GM18520 (cell line): ENCODE data around the gene CRTC1.
A peak's percentile ranks its signal among the peaks of the same experiment; 100 is the strongest.
"Not testable (repeated sequence)": the region's sequence is repeated elsewhere in the genome, so short reads cannot be mapped to it uniquely, and the experiment has no call there.

Source experiments
- ATAC-seq: cut with Tn5 transposase; IDR thresholded peaks from one replicate; pipeline ENCODE4 v1.9.1; 2021; ENCODE audit not compliant: unreplicated experiment

The CRTC1 gene

DNA sequence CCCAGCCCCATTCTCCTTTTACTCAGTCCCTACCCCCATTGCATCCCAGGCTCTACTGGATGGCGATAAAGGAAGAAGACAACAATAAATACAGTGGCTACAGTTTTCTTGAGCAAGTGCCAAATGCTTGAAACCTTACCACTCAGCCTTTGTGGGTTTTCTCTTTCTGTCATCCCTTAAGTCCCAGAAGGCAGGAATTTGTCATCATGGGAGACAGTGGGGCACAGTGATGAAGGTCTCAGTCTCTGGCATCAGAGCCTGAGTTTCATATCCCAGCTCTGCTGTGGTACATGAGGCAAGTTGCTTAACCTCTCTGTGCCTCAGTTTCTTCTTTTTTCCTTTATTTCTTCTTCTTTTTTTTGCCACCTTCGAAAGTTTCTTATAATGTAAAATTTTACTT lies 112.8 kb downstream of the CRTC1 start:
- no peak for ATAC-seq

DNA sequence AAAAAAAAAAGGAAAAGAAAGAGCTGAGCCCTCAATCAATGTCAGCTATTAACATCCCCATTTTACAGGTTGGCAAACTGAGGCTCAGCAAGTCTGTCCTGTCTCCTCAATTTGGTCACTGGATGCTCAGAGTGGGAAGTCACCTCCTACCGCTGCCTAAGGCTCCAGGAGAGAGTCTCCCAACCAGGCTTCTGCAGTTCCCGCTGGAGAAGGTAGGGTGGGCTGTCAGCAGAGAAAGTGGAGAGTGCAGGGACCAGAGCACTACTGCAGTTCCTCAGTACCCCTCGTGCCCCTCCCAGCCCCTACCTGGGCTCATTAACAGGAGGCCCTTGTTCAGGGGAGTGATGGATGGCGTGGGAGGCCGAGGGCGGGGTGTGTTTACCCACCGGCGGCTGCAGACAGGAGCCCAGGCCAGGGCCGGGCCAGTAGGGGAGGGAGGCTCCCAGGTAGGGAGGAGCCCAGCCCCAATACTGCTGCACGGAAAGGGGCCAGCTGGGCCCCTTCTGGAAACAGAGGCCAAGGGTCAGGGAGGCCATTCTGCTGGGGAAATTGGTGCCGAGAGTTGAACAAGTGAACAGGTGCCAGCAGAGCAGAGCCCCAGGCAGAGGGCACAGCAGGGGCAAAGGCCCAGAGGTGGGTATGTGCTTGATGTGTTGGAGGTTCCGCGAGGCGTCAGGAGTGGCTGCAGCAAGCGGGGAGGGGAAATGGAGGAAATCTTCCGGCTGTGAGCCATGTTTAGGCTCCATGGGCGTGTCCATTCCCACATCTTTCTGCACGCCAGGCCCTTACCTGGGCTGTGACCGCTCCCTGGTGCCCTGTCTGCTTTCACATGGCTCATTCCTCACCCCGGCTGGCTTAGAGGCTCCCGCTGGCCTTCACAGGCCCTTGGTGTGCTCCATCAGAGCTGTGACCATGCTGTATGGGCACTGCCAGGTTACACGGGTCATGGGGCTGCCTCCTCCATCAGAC lies 115.2 kb downstream of the CRTC1 start:
- ATAC-seq, result no peak

DNA sequence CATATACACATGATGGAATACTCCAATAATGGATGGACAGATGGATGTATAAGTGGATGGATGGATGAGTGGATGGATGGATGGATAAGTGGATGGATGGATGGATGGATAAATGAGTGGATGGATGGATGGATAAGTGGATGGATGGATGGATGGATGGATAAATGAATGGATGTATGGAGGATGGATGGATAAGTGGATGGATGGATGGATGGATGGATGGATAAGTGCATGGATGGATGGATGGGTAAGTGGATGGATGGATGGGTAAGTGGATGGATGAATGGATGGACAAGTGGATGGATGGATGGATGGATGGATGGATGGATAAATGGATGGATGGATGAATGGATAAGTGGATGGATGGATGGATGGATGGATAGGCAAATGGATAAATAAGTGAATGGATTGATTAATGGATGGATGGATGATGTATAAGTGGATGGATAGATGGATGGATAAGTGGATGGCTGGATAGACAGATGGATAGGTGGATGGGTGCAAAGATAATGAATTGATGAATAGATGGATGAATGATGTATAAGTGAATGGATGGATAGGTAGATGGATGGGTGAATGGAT lies 116.0 kb downstream of the CRTC1 start:
- no peak for ATAC-seq

DNA sequence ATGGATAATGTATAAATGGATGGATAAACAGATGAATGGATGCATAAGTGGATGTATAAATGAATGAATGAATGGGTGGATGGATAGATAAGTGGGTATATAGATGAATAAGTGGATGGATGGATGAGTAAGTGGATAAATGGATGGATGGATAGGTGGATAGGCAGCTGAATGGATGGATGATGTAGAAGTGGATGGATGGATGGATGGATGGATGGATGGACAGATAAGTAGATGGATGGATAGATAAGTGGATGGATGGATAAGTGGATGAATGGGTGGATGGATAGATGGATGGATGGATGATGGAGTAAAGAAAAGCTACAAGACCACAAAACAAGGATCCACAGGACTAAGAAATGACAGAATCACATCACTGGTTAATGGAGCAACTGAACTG lies 116.6 kb downstream of the CRTC1 start:
- no peak for ATAC-seq

DNA sequence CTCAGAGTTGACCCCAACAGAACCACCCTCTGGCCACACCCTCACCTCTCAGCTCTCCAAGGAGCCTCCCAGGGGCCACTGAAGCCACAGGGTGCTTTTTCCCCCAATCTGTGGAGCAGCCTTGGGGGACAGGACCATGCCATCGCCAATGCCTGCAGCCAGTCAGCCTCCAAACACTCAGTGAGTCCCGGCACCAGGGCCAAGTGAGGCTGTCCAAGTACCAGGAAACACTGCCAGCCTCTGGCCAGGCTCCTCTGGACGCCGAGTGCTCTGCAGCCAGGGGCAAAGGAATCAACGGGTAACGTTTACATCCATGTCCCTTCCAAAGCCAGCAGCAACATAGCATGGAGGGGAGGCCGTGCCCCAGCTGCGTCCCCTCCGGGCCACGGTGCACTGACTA lies 117.2 kb downstream of the CRTC1 start:
- no peak for ATAC-seq

DNA sequence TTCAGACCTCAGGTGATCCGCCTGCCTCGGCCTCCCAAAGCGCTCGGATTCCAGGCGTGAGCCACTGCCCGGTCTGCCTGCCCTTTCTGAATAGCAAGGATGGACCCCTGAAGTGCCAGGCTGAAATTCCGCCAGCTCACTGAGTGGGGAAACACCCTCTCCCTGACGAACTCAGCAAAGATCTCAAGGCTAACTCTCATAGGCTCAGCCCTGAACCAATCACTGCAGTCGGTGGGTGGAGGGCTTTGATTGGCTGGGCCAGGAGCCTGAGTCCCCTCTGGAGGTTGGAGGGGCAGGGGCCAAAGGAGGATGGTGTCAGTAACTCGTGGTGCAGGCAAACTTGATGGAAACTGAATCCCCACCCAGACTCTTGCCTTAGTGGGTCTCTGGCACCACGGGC lies 118.9 kb downstream of the CRTC1 start:
- no peak for ATAC-seq

DNA sequence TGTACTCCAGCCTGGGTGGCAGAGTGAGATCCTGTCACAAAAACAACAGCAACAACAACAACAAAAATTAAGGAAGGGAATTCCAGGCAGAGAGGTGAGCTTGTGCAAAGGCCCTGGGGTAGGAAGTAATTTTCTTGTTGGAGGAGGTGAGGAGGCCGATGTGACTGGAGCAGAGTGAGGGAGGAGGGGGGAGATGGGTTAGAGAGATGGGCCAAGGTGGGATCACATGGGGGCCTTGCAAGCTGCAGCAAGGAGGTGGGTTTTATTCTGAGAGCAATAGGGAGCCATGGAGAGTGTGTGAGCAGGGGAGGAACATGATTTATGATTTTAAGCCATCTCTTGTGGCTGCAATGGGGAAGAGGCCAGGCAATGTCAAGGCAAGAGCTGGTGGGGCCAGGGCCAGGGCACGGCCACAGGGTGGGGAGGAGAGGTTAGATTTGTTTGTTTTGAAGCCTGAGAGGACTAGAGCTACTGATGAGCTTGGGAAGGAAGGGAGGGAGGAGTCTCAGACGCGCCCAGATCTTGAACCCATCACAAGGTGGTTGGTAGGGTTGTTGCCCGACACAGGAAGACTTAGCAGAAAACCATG lies 120.2 kb downstream of the CRTC1 start:
- ATAC-seq, result no peak

DNA sequence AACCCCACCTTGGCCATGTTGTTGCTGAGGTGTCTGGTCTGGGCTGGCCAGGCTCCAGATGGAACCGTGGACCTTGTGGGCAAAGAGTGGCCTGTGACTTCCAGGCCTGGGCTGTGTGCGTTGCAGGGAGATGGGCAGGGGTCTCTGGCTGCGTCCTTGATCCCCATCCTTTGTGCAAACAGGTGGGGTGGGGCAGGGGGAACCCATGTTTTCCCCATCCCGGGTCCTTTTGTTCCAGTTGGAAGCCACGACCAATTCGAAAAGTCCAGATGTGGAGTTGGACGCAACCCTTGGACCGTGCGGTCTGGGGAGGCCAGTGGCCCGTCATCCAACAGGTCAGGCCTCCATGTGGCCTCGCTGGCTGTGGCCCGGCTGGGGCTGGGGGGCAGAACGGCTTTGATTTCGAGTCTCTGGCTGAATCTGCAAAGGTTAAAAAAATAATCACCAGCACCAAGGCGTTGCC lies 120.7 kb downstream of the CRTC1 start:
- ATAC-seq, result no peak

DNA sequence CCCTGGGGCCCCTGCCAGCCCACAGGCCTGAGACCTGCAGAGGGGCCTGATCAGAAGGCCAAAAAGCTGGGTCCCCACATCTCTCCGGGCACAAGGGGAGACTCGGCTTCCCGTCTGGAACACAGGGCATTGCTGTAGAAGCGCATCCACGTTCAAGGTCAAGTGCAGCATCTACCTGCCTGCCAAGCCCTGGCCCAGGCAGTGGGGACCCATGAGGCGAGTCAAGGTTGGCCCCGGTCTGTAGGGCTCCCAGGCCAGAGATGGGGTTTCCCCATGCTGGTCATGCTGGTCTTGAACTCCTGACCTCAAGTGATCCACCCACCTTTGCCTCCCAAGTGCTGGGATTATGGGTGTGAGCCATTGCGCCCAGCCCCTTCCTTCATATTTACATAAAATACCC lies 121.2 kb downstream of the CRTC1 start:
- no peak for ATAC-seq

DNA sequence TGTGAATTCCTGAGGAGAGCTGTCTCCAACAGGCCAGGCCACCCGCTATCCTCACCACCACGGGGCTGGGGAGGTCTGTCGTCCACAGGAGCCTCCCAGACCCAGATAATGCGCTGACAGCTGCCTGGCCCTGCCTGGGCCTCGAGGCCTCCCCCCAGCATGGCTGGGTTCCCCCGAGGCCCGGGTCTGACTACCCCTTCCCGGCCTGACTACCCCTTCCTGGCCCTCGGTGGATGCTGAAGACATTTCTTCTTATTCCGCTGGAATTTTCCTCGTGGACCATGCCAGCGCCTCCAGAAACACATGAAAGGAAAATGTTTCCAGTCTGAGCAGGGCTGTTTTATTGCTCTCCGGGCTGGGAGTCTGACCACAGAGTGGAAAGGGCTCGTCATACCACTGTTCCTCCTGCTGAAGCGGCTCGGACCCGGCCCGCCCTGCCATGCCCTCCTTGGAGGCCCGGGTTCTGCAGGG lies 124.4 kb downstream of the CRTC1 start:
- ATAC-seq, result no peak

DNA sequence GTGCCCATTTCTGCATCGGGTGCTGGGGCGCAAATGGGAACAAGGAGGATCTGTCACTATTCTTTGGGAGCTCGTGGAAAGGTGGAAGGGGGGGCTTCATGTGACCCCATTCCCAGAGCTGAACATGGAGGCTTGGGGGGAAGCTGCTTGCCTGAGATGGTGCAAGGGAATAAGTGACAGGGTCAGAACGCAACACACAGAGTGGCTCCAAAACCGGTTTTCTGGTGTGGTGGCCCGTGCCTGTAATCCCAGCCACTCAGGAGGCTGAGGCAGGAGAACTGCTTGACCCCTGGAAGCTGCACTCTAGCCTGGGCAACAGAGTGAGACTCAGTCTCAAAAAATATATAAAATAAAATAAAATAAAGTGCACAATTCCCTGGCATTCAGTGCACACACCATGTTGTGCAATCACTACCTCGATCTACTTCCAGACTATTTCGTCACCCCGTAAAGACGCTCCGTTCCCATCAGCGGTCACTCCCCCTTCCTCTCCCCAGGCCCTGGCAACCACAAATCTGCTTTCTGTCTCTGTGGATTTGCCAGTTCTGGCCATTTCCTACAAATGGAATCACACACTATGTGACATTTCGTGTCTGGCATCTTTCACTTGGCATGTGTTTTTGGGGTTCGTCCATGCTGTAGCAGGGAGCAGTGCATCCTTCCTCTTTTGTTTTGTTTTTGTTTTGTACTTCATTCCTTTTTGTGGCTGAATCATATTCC lies 125.8 kb downstream of the CRTC1 start:
- no peak for ATAC-seq

DNA sequence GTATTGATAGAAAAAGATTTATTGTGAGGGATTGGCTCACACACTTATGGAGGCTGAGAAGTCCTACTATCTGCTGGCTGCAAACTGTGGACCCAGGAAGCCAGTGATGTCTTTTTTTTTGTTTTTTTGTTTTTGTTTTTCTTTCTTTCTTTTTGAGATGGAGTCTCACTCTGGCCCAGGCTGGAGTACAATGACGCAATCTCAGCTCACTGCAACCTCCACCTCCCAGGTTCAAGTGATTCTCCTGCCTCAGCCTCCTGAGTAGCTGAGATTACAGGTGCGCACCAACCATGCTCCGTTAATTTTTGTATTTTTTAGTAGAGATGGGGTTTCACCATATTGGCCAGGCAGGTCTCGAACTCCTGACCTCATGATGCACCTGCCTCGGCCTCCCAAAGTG lies 128.2 kb downstream of the CRTC1 start:
- not testable (repeated sequence) for ATAC-seq

DNA sequence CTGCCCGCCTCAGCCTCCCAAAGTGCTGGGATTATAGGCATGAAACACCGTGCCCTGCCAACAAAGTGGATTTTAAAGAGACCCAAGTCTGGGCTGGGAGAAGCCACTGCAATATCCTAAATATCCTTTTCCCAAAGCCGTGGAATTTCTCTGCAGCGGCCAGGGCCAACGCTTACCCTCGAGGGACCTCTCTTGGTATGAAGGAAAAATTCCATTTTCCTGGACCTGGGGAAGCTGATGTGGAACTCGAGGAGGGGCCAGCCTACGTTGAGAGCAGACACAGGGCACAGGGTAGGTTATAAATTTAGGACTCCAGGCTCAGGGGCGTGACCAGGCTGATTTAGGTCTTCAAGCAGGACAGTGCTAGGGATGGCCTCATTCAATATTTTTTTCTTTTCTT lies 130.6 kb downstream of the CRTC1 start:
- ATAC-seq, result no peak

DNA sequence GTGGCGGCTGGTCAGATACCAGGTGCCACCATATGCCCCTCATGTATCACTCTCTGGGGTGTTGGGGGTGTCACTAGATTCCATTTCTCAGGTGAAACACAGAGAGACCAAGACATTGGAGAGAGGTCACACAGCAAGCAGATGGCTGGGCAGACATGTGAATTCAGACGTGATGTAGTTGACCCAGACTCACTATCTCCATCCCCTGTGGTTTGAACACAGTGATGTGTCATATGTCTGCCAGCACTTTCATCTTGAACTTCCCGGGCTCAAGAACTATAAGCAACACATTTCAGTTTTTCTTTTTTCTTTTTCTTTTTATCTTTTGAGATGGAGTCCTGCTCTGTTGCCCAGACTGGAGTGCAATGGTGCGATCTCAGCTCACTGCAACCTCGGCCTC lies 132.2 kb downstream of the CRTC1 start:
- no peak for ATAC-seq

DNA sequence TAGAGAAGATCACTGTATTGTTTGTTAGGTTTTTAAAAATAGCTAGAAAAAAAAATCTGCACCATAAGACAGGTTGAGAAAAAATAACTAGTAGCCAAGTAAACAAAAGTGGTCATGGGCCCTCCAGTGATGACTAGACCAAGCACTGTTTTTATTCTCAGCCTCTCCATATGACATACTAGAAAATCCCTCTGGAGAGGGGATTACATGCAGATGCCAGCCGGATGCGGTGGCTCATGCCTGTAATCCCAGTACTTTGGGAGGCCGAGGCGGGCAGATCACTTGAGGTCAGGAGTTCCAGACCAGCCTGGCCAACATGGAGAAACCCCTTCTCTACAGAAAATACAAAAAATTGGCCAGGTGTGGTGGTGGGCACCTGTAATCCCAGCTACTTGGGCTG lies 133.2 kb downstream of the CRTC1 start:
- not testable (repeated sequence) for ATAC-seq

DNA sequence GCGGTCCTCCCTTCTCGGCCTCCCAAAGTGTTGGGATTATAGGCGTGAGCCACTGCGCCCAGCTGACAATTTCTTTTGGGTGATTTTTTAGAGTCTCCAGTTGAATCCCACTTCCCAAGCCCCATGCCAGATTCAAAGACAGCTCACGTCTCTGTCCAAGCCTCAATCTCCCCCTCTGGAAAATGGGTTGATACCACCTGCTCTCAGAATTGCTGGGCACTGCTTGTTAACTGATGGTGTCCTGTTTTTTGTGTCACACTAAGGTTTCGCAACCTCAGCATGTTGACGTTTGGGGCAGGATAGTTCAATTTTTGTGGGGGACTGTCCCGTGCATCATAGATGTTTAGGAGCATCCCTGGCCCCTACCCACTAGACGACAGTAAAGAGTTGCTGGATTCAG lies 134.1 kb downstream of the CRTC1 start:
- no peak for ATAC-seq

DNA sequence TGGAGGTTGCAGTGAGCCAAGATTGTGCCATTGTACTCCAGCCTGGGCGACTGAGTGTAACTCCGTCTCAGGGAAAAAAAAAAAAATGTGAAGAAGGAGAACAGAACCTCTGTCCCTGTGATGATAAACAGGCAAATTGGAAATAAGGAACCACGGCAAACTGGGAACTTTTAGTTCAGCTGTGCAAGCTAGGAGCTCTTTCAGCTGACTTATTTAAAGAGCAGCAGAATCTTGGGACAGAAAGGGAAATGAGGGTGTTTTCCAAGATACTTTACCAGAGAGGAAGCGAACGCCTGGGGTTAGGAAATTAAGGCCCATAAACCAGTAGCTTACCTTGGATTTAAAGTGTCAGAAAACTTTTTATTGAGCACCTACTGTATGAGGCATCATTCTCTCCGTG lies 145.3 kb downstream of the CRTC1 start:
- ATAC-seq, result no peak

DNA sequence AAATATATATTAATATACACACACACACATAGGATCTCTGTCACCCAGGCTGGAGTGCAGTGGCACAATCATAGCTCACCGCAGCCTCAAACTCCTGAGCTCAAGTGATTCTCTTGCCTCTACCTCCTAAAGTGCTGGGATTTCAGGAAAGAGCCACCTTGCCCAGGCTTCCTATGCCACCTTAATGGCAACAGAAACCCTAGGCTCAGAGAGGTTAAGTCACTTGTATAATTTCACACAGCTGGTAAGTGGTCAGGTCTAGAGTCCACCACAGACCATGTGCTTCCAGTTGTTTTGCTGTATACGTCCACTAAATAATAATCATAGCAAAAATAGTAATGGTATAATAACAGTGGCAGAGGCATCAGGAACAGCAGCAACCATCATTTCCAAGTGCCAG lies 147.0 kb downstream of the CRTC1 start:
- ATAC-seq, result no peak

DNA sequence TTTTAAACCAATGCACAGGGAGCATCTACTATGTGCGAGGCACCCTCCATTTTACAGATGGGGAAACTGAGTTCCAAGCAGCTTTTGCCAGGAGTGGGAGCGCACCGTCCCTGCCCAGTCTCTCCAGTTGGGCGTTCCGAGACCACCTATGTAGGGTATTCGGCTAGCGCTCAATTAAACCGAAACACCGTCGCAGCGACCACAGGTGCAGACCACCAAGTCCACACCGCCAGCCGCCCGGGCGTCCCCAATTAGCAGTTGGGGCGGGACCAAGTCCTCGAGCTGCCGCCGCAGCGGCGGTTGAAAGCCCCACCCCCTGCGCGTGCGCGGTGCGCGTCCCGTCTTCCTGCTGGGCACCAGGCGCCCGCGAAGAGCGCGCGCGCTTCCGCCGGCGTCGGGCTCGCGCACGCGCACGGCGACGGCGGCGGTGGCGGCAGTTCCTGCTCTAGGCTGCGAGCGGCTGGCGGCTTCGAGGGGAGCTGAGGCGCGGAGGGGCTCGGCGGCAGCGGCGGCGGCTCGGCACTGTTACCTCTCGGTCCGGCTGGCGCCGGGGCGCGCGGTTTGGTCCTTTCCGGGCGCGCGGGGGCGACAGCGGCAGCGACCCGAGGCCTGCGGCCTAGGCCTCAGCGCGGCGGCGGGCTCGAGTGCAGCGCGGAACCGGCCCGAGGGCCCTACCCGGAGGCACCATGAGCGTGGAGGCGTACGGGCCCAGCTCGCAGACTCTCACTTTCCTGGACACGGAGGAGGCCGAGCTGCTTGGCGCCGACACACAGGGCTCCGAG lies 148.2 kb downstream of the CRTC1 start, which contains the start of gene UPF1:
UPF1 (plus strand) TSS at position 436 of the 782 bp plus-strand sequence; CDS start at position 687, 251 bp downstream.
- ATAC-seq, result peak; percentile 63
